H9 (cell line): Measurements from ENCODE around the gene NDUFS6. TPM values are rescaled to one million over a fixed set of nuclear protein-coding genes. Genes with fewer than 3 reads are reported as not detected.

ENCODE experiments used
- DNase-seq: peaks from one replicate; pipeline ENCODE4 v3.0.0-alpha.2; 2017
- H2AFZ ChIP-seq: one replicate; pipeline ENCODE4 v1.6.1; 2013; ENCODE audit warnings: mild to moderate bottlenecking, low read length, control low read depth, moderate library complexity
- H2AK5ac ChIP-seq: 2 replicates; pipeline ENCODE4 v1.6.1; 2013; ENCODE audit warnings: low read length, control low read depth, mixed read lengths; ENCODE audit not compliant: insufficient read length
- H2BK120ac ChIP-seq: one replicate; pipeline ENCODE4 v1.6.1; 2013; ENCODE audit warnings: low read depth, mild to moderate bottlenecking, low read length, control low read depth, inconsistent platforms; ENCODE audit not compliant: poor library complexity, severe bottlenecking
- H2BK12ac ChIP-seq: 2 replicates; pipeline ENCODE4 v1.6.1; 2013; ENCODE audit warnings: low read length, control low read depth, mixed read lengths, low read depth; ENCODE audit not compliant: insufficient read length
- H2BK15ac ChIP-seq: 2 replicates; pipeline ENCODE4 v1.6.1; 2013; ENCODE audit warnings: low read depth, low read length, control low read depth
- H2BK20ac ChIP-seq: one replicate; pipeline ENCODE4 v1.6.1; 2013; ENCODE audit warnings: low read depth, mild to moderate bottlenecking, low read length, control low read depth, inconsistent platforms; ENCODE audit not compliant: poor library complexity, severe bottlenecking
- H2BK5ac ChIP-seq: 2 replicates; pipeline ENCODE4 v1.6.1; 2013; ENCODE audit warnings: low read length, control low read depth, mixed read lengths; ENCODE audit not compliant: insufficient read length
- H3K14ac ChIP-seq: 2 replicates; pipeline ENCODE4 v1.6.1; 2013; ENCODE audit warnings: low read length, control low read depth; ENCODE audit not compliant: insufficient read depth
- H3K18ac ChIP-seq: 2 replicates; pipeline ENCODE4 v1.6.1; 2013; ENCODE audit warnings: low read depth, mild to moderate bottlenecking, mixed read lengths, low read length, control low read depth; ENCODE audit not compliant: insufficient read length
- H3K23ac ChIP-seq: 2 replicates; pipeline ENCODE4 v1.6.1; 2013; ENCODE audit warnings: low read length, control low read depth, mixed read lengths, low read depth; ENCODE audit not compliant: insufficient read length
- H3K23me2 ChIP-seq: 2 replicates; pipeline ENCODE4 v1.6.1; 2013; ENCODE audit warnings: low read depth, mild to moderate bottlenecking, mixed read lengths, low read length, control low read depth; ENCODE audit not compliant: insufficient read length, poor library complexity, severe bottlenecking
- H3K27ac ChIP-seq: 2 replicates; pipeline ENCODE4 v1.5.1; 2013; ENCODE audit warnings: low read length, control low read depth, mixed read lengths, low read depth; ENCODE audit not compliant: insufficient read length
- H3K27me3 ChIP-seq: 2 replicates; pipeline ENCODE4 v1.6.1; 2013; ENCODE audit warnings: low read length, control low read depth, inconsistent platforms; ENCODE audit not compliant: insufficient read depth
- H3K4ac ChIP-seq: 2 replicates; pipeline ENCODE4 v1.6.1; 2013; ENCODE audit warnings: low read depth, mild to moderate bottlenecking, control low read depth, inconsistent platforms, low read length, moderate library complexity
- H3K4me1 ChIP-seq: 2 replicates; pipeline ENCODE4 v1.6.1; 2013; ENCODE audit warnings: low read length, control low read depth, inconsistent platforms; ENCODE audit not compliant: insufficient read depth
- H3K4me2 ChIP-seq: 2 replicates; pipeline ENCODE4 v1.6.1; 2013; ENCODE audit warnings: low read length, control low read depth, mixed read lengths; ENCODE audit not compliant: insufficient read length, insufficient read depth
- H3K56ac ChIP-seq: 2 replicates; pipeline ENCODE4 v1.6.1; 2013; ENCODE audit warnings: low read depth, mild to moderate bottlenecking, mixed read lengths, low read length, control low read depth; ENCODE audit not compliant: insufficient read length
- H3K79me1 ChIP-seq: 2 replicates; pipeline ENCODE4 v1.6.1; 2013; ENCODE audit warnings: low read depth, mild to moderate bottlenecking, moderate library complexity, low read length, control low read depth, inconsistent platforms; ENCODE audit not compliant: insufficient read depth, poor library complexity, severe bottlenecking
- H3K79me2 ChIP-seq: 2 replicates; pipeline ENCODE4 v1.6.1; 2013; ENCODE audit warnings: low read length, control low read depth, inconsistent platforms; ENCODE audit not compliant: insufficient read depth
- H3K9ac ChIP-seq: 2 replicates; pipeline ENCODE4 v1.6.1; 2013; ENCODE audit warnings: low read length, control low read depth, mixed read lengths; ENCODE audit not compliant: insufficient read length; ENCODE audit errors: extremely low read depth
- H3K9me3 ChIP-seq: one replicate; pipeline ENCODE4 v1.6.1; 2013; ENCODE audit warnings: low read depth, low read length, inconsistent platforms; ENCODE audit not compliant: control insufficient read depth
- H3T11ph ChIP-seq: one replicate; pipeline ENCODE4 v1.6.1; 2013; ENCODE audit warnings: mild to moderate bottlenecking, low read length, control low read depth, inconsistent platforms
- H4K20me1 ChIP-seq: one replicate; pipeline ENCODE4 v1.6.1; 2013; ENCODE audit not compliant: control insufficient read depth, insufficient read length, insufficient read depth
- H4K5ac ChIP-seq: 2 replicates; pipeline ENCODE4 v1.6.1; 2013; ENCODE audit warnings: low read depth, mild to moderate bottlenecking, mixed read lengths, low read length, control low read depth; ENCODE audit not compliant: insufficient read length
- H4K8ac ChIP-seq: replicated peaks from 2 replicates; pipeline ENCODE4 v1.6.1; 2013; ENCODE audit warnings: low read length, control low read depth, mixed read lengths, low read depth; ENCODE audit not compliant: insufficient read length
- H4K91ac ChIP-seq: 2 replicates; pipeline ENCODE4 v1.6.1; 2013; ENCODE audit warnings: low read depth, mild to moderate bottlenecking, moderate library complexity, mixed read lengths, low read length, control low read depth; ENCODE audit not compliant: insufficient read length
- H3K27ac Mint-ChIP-seq, 3 experiments: 2 replicates in 2 of 3; 3 replicates in 1 of 3; pipeline ENCODE4 v1.8.0; 2020 to 2021; ENCODE audit warnings: mixed read lengths in 3 of 3, mild to moderate bottlenecking in 1 of 3, moderate library complexity in 1 of 3
- H3K27me3 Mint-ChIP-seq: 2 replicates; pipeline ENCODE4 v1.8.0; 2021; ENCODE audit warnings: low read depth, mild to moderate bottlenecking, moderate library complexity, mixed read lengths
- H3K36me3 Mint-ChIP-seq, 3 experiments: 2 replicates in 2 of 3; 3 replicates in 1 of 3; pipeline ENCODE4 v1.8.0; 2020 to 2021; ENCODE audit warnings: low read depth in 3 of 3, mixed read lengths in 3 of 3; ENCODE audit not compliant: insufficient read depth in 1 of 3
- H3K4me1 Mint-ChIP-seq, 2 experiments: 2 replicates each; pipeline ENCODE4 v1.8.0; 2020; ENCODE audit warnings: mixed read lengths in 2 of 2
- H3K4me3 Mint-ChIP-seq, 2 experiments: 2 replicates in 1 of 2; 3 replicates in 1 of 2; pipeline ENCODE4 v1.8.0; 2020 to 2021; ENCODE audit warnings: mild to moderate bottlenecking in 2 of 2, mixed read lengths in 2 of 2, moderate library complexity in 1 of 2
- H3K9me3 Mint-ChIP-seq, 2 experiments: 2 replicates in 1 of 2; 3 replicates in 1 of 2; pipeline ENCODE4 v1.8.0; 2020; ENCODE audit warnings: mild to moderate bottlenecking in 2 of 2, mixed read lengths in 2 of 2, moderate library complexity in 1 of 2
- WGBS: extraction: QIAGEN DNeasy Blood & Tissue Kit; methylation state at CpG from one replicate; pipeline ENCODE4 v1.1.7; 2013; ENCODE audit warnings: missing lambda C conversion rate, low lambda C conversion rate, mixed read lengths; ENCODE audit not compliant: insufficient read length; ENCODE audit errors: extremely low coverage; 5-methylcytosine and 5-hydroxymethylcytosine counted together
- total RNA-seq: library from RNA; stranded (reverse); gene quantifications from 2 replicates; pipeline ENCODE4 v1.2.1, GENCODE V29; 2021
- TF ChIP-seq, protein P1 (sequence below): fragments of 200-600 bp; sonication (generic); conservative IDR thresholded peaks from 3 replicates; pipeline ENCODE4 v1.8.0; 2021; ENCODE audit warnings: antibody characterized with exemption, mild to moderate bottlenecking

The NDUFS6 gene
- total RNA-seq, 1 experiment from 2014 or later: 62.5 TPM

DNA sequence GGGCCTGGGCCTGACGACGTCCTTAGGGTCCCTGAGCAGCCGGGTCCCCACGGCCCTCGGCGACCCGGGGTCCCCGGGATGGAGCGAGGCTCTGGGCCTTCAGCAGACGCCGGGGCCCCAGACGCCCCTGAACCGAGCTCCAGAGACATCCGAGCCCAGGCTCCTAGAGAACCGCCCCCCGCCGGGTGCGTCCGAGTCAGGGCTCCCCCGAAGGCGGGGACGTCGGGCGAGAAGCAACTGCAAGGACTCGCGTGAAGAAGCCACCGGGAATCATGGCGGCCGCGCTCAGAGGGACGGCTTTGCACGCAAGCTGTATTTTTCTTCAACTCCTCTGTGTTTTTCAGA, 56.0 kb downstream of the NDUFS6 start:
- Histone ChIP-seq H3K27me3 (peaks cover 10% of the 10 kb centered on the region; the same call in 1 of the 2 replicates), H3K9me3 (no peaks in the 10 kb centered on the region), H2AFZ (no peak overlapping the region), H3K4ac (no peak overlapping the region), H2BK15ac (no peak overlapping the region; the same call in 1 of the 2 replicates), H4K91ac (no peak overlapping the region), H3K4me2 (no peak overlapping the region), H3K14ac (no peak overlapping the region), H3K79me2 (no peaks in the 10 kb centered on the region), H3K4me1 (no peaks in the 10 kb centered on the region), H3K23ac (no peak overlapping the region), H3K18ac (no peak overlapping the region), H4K5ac (no peak overlapping the region), H3K27ac (no peak overlapping the region), H2BK12ac (no peak overlapping the region), H3K23me2 (no peaks in the 10 kb centered on the region), H3K79me1 (no peaks in the 10 kb centered on the region), H2BK120ac (no peak overlapping the region), H3T11ph (no peak overlapping the region), H4K20me1 (no peaks in the 10 kb centered on the region), H2AK5ac (no peak overlapping the region), H4K8ac (no peak overlapping the region), H2BK5ac (no peak overlapping the region), H3K9ac (no peak overlapping the region), H3K56ac (no peak overlapping the region), H2BK20ac (no peak overlapping the region)
- no peak overlapping the region for H3K4me3 Mint-ChIP-seq
- TF ChIP-seq, protein P1, sequence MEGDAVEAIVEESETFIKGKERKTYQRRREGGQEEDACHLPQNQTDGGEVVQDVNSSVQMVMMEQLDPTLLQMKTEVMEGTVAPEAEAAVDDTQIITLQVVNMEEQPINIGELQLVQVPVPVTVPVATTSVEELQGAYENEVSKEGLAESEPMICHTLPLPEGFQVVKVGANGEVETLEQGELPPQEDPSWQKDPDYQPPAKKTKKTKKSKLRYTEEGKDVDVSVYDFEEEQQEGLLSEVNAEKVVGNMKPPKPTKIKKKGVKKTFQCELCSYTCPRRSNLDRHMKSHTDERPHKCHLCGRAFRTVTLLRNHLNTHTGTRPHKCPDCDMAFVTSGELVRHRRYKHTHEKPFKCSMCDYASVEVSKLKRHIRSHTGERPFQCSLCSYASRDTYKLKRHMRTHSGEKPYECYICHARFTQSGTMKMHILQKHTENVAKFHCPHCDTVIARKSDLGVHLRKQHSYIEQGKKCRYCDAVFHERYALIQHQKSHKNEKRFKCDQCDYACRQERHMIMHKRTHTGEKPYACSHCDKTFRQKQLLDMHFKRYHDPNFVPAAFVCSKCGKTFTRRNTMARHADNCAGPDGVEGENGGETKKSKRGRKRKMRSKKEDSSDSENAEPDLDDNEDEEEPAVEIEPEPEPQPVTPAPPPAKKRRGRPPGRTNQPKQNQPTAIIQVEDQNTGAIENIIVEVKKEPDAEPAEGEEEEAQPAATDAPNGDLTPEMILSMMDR: no peak
- WGBS: no CpG with 5 or more reads among the region's 32 CpGs
- H3K9me3 Mint-ChIP-seq: no peaks in the 10 kb centered on the region
- no peaks in the 10 kb centered on the region; a peak in 1 of 7 replicates for H3K36me3 Mint-ChIP-seq
- DNase-seq: no peak
- no peak overlapping the region for H3K27ac Mint-ChIP-seq
- H3K4me1 Mint-ChIP-seq: peaks cover 3% of the 10 kb centered on the region in 2 experiments; a peak in 1 of 4 replicates
- H3K27me3 Mint-ChIP-seq: peaks cover 36% of the 10 kb centered on the region
